Stimulated activated memory B cell treated with anti-CD40 and anti-IgM and Interleukin-4, amounts not matched to agents 10 μg/mL and 1 μg/mL and 100 μg/mL, for 72 hours (primary cell): ENCODE results near the gene NCKAP5.

ENCODE experiments used
- ATAC-seq: fragments of 150-1000 bp; cut with Tn5 transposase; 2 replicates; pipeline ENCODE4 v1.10.0; 2021
- H3K27ac Mint-ChIP-seq: one replicate; pipeline ENCODE4 v1.8.0; 2022; ENCODE audit warnings: mild to moderate bottlenecking, mixed read lengths
- H3K27me3 Mint-ChIP-seq: one replicate; pipeline ENCODE4 v1.8.0; 2022; ENCODE audit warnings: mixed read lengths
- H3K36me3 Mint-ChIP-seq: one replicate; pipeline ENCODE4 v1.8.0; 2022; ENCODE audit warnings: mixed read lengths
- H3K4me1 Mint-ChIP-seq: one replicate; pipeline ENCODE4 v1.8.0; 2022; ENCODE audit warnings: mixed read lengths
- H3K4me3 Mint-ChIP-seq: one replicate; pipeline ENCODE4 v1.8.0; 2022; ENCODE audit warnings: mild to moderate bottlenecking, moderate library complexity, mixed read lengths
- H3K9me3 Mint-ChIP-seq: one replicate; pipeline ENCODE4 v1.8.0; 2022; ENCODE audit warnings: mixed read lengths

NCKAP5 gene

DNA sequence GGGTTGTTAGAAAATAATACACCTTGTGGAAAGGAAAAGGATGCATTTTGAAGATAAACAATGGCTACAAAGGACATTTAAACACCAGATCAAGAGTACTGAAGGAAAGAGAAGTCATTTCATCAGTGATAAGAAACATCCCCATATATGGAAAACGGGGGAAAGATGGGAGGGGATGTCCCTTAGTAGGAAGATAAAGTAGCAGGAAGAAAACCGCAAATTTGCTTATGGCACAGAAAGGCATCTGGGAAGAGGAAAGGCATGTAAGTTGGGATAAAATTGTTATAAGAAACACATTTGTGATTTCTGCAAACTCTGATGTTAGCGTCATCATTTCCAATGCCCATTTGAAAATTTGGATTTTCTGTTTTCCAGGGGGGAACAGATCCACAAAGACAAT is 887.7 kb downstream of the NCKAP5 start:
- Mint-ChIP-seq H3K9me3 (no peaks in the 10 kb centered on the region), H3K27ac (no peak overlapping the region), H3K4me1 (no peaks in the 10 kb centered on the region), H3K27me3 (no peaks in the 10 kb centered on the region), H3K4me3 (no peak overlapping the region), H3K36me3 (no peaks in the 10 kb centered on the region)
- no peak for ATAC-seq

DNA sequence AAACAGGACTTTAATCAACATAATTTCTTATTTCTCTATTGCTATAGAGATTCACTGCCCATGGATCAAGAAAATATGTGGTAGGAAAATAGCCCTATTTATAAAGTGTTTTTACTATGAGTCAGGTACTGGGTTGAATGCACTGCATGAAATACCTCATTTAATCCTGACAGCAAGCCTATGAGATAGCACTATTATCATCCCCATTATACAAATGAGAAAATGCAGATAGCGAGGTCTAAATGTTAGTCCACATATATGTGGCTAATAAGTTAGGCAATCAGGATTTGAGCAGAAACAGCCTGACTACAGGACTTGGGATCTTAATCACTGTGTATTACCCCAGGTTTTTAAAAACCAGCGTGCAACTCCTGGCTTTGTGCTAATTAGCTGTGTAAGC is 889.8 kb downstream of the NCKAP5 start:
- Mint-ChIP-seq H3K9me3 (no peaks in the 10 kb centered on the region), H3K4me3 (no peak overlapping the region), H3K36me3 (no peaks in the 10 kb centered on the region), H3K27ac (no peak overlapping the region), H3K27me3 (peaks cover 11% of the 10 kb centered on the region), H3K4me1 (no peaks in the 10 kb centered on the region)
- ATAC-seq = no peak

DNA sequence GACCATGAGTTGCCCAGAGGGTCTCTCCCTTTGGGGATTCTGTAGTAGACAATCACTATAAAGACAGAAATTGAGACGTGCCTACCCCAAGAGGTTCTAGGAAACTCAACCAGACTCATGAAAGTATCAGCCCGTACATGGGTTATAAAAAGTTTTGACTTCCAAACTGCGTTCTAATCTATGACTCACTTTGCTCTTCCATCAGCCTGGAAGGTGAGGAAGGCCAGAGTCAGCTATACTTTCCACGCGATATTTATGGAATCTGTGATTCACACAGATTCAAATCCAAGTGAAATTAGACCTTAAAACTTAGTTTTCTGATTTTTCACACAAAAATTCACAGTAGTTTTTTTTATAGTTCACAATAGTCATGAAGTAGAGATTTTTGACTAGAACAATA is 890.6 kb downstream of the NCKAP5 start:
- no peaks in the 10 kb centered on the region for H3K9me3 Mint-ChIP-seq
- H3K4me3 Mint-ChIP-seq = no peak overlapping the region
- no peaks in the 10 kb centered on the region for H3K36me3 Mint-ChIP-seq
- H3K4me1 Mint-ChIP-seq = no peaks in the 10 kb centered on the region
- ATAC-seq = no peak
- H3K27ac Mint-ChIP-seq = no peak overlapping the region
- H3K27me3 Mint-ChIP-seq = peaks cover 19% of the 10 kb centered on the region

DNA sequence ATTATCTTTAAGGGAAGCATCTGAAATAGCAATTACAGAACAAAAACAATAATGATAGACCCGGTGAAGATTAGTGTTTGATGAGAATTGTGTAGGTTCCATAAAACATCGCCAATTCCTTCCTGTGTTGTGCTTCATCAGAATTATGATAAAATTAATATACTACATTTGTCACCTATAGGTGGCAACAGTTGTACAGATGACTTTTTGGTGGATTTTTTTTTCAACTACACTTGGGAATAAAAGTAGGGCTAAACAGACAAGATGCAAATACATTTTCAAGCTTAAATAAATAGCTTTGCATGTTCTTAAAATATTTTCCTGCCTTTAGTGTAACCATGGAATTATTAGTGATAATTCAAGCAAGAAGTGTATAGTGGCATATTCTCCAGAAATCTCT is 891.3 kb downstream of the NCKAP5 start:
- no peaks in the 10 kb centered on the region for H3K9me3 Mint-ChIP-seq
- H3K4me3 Mint-ChIP-seq = no peak overlapping the region
- H3K36me3 Mint-ChIP-seq = no peaks in the 10 kb centered on the region
- H3K4me1 Mint-ChIP-seq = no peaks in the 10 kb centered on the region
- H3K27me3 Mint-ChIP-seq = peaks cover 21% of the 10 kb centered on the region
- no peak for ATAC-seq
- H3K27ac Mint-ChIP-seq = no peak overlapping the region

DNA sequence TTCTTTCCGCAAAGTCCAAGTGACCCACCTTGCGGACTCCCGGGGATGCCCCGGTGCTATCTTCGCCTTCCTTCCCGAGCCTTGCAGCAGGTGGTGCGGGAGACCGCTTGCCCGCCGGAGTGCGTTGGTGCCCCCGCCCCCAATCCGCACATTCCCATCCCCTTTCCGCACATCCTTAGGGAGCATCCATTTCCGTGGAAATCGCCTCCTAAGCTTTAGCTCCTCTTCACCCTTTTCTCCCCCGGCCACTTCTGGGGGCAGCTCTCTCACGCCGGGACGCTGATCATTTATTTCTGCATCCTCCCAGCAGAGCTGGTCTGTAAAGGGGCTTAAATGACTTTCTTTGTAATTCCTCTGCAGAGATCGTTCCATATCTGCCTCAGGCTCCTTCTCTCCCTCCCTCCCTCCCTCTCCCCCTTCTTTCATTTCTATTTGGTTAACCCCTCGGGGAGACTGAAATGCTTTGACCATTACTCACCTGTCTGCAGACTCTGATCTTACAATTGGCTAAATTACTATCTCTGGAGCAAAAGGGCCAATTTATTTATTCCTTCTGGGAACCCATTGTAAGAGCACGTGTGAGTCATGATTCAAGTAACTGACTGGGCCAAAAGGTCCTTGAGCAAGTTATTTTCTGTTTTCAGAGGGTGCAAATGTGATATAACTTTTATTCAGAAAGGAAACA is 897.0 kb downstream of the NCKAP5 start:
- Mint-ChIP-seq H3K27ac (no peak overlapping the region), H3K9me3 (no peaks in the 10 kb centered on the region), H3K27me3 (peaks cover 66% of the 10 kb centered on the region), H3K4me3 (peak overlapping the region; percentile 8), H3K4me1 (peaks cover 11% of the 10 kb centered on the region), H3K36me3 (no peaks in the 10 kb centered on the region)
- no peak for ATAC-seq

DNA sequence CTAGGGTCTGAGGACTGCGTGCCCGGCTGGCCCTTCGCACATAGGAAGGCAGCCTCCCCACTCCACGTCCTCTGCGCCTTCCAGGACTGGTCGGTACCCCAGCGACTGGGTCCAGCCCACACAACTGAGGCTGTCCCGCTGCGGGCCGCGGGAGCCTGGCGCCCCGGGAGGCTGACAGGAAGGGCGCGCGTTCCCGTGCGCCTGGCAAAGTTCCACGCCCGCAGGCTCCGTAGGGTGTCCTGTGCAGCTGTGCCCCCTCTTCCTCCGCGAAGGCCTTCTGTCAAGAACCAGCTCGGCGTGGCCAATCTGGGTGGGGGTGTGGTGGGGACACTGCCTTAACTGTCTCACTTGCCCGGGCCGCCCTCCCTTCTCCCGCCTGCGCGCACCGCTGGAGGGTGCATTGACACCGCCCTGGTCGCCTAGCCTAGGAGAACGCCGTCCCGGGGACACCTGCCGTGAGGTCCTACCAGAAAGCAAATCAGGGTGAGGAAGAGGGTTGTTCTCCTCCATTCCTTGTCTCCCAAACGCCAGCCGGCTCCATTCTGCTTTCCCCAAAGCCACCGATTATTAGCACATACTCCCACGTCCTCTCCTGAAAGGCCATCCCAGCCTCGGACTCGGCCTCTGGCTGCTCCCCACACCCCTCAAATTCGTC is 897.6 kb downstream of the NCKAP5 start:
- H3K27ac Mint-ChIP-seq = no peak overlapping the region
- peaks cover 73% of the 10 kb centered on the region for H3K27me3 Mint-ChIP-seq
- peak; percentile 46 for ATAC-seq
- H3K4me3 Mint-ChIP-seq = peak overlapping the region; percentile 8
- no peaks in the 10 kb centered on the region for H3K9me3 Mint-ChIP-seq
- H3K36me3 Mint-ChIP-seq = no peaks in the 10 kb centered on the region
- peaks cover 11% of the 10 kb centered on the region for H3K4me1 Mint-ChIP-seq

DNA sequence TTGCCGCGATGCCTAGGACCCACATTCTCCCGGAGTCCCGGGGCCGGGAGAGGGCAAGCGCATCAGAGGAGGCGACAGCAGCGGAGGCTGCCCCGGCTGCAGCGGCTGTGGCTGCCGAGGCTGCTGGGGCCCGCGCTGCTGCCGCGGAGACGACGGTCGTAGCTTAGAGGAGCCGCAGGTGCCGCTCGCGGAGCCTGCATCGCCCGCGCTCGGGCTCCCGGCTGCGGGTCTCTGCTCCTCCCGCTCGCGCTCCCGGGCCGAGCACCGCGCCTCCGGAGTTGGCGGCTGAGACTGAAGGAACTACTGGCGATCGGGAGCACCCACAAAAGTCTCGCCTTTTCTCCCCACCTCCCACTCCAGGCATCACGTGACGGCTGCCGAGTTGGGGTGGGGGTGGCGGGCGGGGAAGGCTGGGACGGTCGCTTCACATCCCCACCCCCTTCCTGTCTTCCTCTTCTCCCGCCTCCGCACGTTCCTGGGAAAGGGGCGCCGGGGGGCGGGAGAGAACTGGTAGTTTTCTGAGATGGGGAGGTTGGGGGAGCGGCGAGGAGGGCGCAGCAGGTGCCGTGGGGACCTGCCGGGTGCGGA is 898.3 kb downstream of the NCKAP5 start, which contains the start of gene LYPD1:
Gene LYPD1, minus strand, starts transcription at position 298 of the 588 bp plus-strand sequence. Its CDS starts 273 bp downstream, at position 25.
- Mint-ChIP-seq H3K4me1 (peaks cover 11% of the 10 kb centered on the region), H3K27ac (no peak within 1 kb of the TSS), H3K4me3 (peak within 1 kb of the TSS; percentile 39), H3K9me3 (no peaks in the 10 kb centered on the region), H3K27me3 (peaks cover 71% of the 10 kb centered on the region), H3K36me3 (no peaks in the 10 kb centered on the region)
- ATAC-seq = no peak

DNA sequence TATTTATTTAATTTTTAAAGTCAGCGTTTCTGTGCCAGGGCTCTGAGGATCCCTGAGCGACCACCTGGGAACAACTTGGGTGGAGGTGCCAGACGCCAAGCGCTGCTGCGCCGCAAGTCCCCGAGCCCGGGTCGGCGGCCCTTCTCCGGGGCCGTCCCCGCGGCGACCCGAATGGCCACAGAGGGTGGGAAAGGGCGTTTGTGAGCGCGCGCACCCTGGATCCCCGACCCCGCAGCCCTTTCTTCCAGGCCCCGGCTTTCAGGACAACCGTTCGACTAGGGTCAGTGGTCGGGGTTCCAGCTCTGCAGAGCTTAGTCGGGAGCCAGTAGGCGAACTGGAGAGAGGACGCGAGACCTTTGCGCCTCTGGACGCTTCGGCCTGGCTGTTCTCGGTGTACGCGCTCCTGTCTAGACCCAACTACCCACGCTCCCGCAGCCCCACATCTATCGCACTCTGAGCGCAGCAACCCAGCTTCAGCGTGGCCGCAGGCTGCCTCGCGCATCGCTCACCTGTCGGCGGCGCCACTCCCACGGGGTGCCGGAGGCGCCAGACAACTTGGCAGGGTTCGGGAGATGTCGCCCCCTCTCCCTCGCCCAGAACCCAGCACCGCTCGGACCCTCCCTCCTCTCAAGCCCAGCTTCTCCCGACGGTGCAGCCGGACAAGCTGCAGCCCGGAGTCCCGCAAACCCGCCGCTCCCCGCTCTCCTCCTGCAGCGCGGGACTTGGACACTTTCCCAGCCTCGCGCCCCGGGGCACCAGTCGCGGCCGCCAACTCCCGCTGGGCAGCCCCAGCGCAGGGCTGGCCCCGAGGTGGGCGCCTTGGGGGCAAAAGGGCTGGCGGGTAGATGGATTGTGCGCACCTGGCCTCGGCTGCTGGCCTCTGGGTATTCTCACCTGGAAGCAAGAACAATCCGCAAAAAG is 899.0 kb downstream of the NCKAP5 start:
- Mint-ChIP-seq H3K9me3 (no peaks in the 10 kb centered on the region), H3K4me1 (peaks cover 11% of the 10 kb centered on the region), H3K27me3 (peaks cover 71% of the 10 kb centered on the region), H3K27ac (no peak overlapping the region), H3K4me3 (no peak overlapping the region), H3K36me3 (no peaks in the 10 kb centered on the region)
- ATAC-seq = no peak

DNA sequence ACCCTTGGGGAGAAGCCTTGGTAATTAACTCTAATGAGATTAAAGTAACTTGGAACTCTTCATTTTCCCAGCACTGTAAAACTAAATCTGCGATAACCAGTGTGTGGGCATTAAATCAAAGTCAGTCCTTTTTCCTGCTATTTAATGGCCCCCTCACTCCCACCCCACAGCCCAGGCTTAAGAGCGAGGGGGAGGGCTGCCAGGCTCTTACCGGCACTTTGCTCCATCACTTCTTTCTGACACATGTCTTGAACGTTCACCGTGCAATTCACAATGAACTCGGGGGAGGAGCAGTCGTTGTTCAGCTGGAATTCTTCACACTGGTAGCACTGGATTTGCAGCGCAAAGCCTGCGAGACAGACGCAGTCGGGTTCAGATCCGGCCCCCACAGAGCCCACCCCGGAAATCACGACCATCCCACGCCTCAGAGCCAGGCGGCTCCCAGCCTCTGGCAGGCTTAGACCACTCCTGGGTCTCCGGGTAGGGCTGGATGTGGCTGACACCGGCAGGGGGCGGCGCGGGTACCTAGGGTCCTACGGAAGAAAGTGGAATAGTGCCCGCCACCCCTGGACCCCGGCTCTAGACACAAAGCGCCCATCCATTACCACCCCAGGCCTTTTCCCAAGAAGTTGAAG is 900.0 kb downstream of the NCKAP5 start:
- ATAC-seq = peak; percentile 9
- Mint-ChIP-seq H3K36me3 (no peaks in the 10 kb centered on the region), H3K4me3 (no peak overlapping the region), H3K27me3 (peaks cover 75% of the 10 kb centered on the region), H3K4me1 (peaks cover 11% of the 10 kb centered on the region), H3K27ac (no peak overlapping the region), H3K9me3 (no peaks in the 10 kb centered on the region)

DNA sequence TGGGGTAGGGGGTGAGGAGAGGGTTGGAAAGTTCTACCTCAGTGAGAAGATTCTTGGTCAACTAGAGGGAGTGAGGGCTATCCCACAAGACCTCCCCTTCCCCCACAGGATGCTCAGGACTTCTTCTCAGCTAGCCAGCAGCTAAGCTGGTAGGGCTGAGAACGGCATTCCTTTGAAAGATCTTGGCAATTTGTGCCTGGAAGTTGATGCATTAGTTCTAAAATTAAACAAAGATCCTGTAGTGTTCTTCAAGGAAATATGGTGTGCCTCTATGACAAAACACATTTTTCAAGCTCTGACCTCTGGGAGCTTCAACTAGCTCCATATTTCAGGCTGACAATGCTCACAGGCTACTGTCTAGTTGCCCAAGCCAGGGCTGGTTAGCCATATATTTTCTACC is 900.6 kb downstream of the NCKAP5 start:
- no peak overlapping the region for H3K27ac Mint-ChIP-seq
- no peaks in the 10 kb centered on the region for H3K9me3 Mint-ChIP-seq
- H3K27me3 Mint-ChIP-seq = peaks cover 69% of the 10 kb centered on the region
- H3K4me1 Mint-ChIP-seq = peaks cover 11% of the 10 kb centered on the region
- ATAC-seq = no peak
- H3K4me3 Mint-ChIP-seq = no peak overlapping the region
- H3K36me3 Mint-ChIP-seq = no peaks in the 10 kb centered on the region

DNA sequence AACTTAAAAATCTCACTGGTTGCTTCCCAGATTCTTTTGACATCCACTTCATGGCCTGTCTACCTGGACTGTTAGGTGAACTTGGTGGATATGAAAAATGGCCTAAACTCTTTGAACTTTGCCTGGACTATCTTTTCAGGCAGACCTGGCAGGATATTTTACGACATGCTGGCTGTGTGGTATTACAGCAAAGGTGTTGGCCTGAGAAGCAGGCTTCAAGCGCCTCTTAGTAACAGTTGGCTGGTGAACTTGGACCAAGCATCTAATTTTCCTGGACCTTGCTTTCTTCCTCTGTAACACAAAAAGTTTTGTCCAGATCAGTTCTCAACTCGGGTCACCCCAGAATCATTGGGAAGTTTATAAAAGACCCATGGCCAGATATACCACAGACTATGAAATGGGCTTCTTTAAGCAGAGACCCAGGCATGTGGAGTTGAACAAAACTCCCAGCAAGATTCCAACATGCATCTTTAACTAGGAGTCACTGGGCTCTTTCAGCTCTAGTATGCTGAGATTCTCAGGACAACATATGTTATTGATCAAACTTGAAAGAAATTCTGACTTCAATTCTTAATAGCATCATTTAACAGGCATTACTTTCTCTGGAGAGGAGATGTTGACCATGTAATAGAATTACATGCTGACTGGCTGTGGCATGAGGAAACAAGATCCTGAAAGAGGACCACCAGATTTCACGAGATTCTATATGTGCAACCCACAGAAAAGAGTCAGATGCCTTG is 902.7 kb downstream of the NCKAP5 start:
- Mint-ChIP-seq H3K36me3 (no peaks in the 10 kb centered on the region), H3K27ac (no peak overlapping the region), H3K4me3 (no peak overlapping the region), H3K9me3 (no peaks in the 10 kb centered on the region), H3K27me3 (peaks cover 55% of the 10 kb centered on the region), H3K4me1 (peaks cover 5% of the 10 kb centered on the region)
- no peak for ATAC-seq

DNA sequence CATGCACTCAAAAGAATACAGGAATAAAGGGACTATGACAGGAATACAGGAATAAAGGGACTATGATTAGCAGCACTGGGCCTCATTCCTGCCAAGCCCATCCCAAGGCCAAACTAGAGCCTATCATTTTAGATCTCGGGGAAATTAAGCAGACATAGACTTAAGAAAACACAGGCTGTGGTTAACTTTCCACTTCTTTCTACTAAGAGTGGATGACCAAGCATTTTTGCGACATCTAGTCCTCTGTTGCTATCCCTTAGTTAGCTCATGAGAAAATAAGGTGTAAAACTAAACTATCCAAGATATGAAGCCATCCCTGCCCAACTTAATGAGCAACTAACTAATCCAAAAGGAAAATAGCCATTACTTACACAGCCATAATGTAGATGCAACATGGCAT is 904.2 kb downstream of the NCKAP5 start:
- Mint-ChIP-seq H3K4me3 (no peak overlapping the region), H3K27ac (no peak overlapping the region), H3K9me3 (no peaks in the 10 kb centered on the region), H3K4me1 (peaks cover 5% of the 10 kb centered on the region), H3K36me3 (no peaks in the 10 kb centered on the region), H3K27me3 (peaks cover 53% of the 10 kb centered on the region)
- no peak for ATAC-seq

DNA sequence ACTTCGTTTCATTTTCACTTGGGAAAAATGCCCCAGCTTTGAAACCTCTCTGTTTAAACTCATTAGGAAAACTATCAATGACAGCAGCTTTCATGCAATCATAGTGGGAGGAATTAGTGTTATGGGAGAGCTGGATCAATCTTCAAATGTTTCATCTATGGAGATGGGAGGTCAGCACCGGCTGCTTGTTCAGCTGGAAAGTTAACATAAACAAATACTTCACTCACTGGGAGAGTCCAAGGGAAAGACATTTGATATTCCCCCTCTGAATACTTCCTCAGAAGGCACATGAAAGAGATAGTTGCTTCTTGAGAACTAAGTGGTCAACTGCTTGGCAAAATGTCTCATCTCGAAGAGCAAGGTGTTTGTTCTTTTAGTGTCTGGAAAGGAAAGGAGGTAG is 905.5 kb downstream of the NCKAP5 start:
- Mint-ChIP-seq H3K4me1 (no peaks in the 10 kb centered on the region), H3K27ac (no peak overlapping the region), H3K36me3 (no peaks in the 10 kb centered on the region), H3K9me3 (no peaks in the 10 kb centered on the region), H3K27me3 (peaks cover 40% of the 10 kb centered on the region), H3K4me3 (no peak overlapping the region)
- no peak for ATAC-seq

DNA sequence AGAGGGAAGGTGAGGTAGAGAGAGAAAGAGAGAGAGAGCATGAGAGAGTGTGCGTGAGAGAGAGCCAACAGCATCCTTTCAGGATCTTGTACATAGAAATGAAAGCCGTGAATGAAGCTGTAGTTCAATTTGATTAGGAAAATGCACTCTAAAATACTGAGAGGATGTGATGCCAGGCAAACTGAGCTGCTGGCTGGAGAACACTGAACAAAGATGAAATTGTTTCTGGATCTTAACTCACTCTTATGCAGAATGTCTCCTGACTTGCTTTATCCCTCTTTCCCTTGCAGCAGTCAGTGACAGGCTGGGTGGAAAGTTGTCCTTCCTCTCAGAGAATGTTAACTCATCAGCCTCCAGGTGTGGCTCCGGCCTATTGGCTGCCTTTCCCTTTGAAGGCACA is 908.9 kb downstream of the NCKAP5 start:
- no peak overlapping the region for H3K4me3 Mint-ChIP-seq
- ATAC-seq = no peak
- H3K27me3 Mint-ChIP-seq = peaks cover 15% of the 10 kb centered on the region
- H3K4me1 Mint-ChIP-seq = no peaks in the 10 kb centered on the region
- H3K27ac Mint-ChIP-seq = no peak overlapping the region
- H3K9me3 Mint-ChIP-seq = no peaks in the 10 kb centered on the region
- no peaks in the 10 kb centered on the region for H3K36me3 Mint-ChIP-seq
